Stimulated activated naive CD8-positive, alpha-beta T cell treated with anti-CD3 and anti-CD28 coated beads, Interleukin-15, Interleukin-2, amounts not matched to agents 100 U/mL and 50 U/mL, for 24 hours (primary cell): ENCODE measurements around the gene PCP4.

ENCODE experiments used
- ATAC-seq: fragments of 150-1000 bp; cut with Tn5 transposase; one replicate; pipeline ENCODE4 v1.10.0; 2021
- DNase-seq: peaks from one replicate; pipeline ENCODE4 v3.0.0; 2021

PCP4 gene

GRCh38 chr21:39972976-39973770, 105.9 kb downstream of the PCP4 start:
- DNase-seq = no peak
- ATAC-seq = no peak

- no peak for ATAC-seq
Observed at GRCh38 chr21:39976800-39977199, 109.6 kb downstream of the PCP4 start.

More at GRCh38 chr21:39976800-39977199, 109.6 kb downstream of the PCP4 start:
- DNase-seq = no peak
